H7 (cell line): ENCODE measurements around the gene RGS6. TPM values are rescaled to one million over a fixed set of nuclear protein-coding genes. Genes with fewer than 3 reads are reported as not detected.

Experiments used
- DNase-seq: peaks from one replicate; pipeline ENCODE4 v3.0.0; 2012
- H3K27me3 ChIP-seq: 2 replicates; pipeline ENCODE4 v1.6.0; 2011; ENCODE audit warnings: mild to moderate bottlenecking, low read length; ENCODE audit not compliant: control insufficient read depth, insufficient read depth
- H3K36me3 ChIP-seq: replicated peaks from 2 replicates; pipeline ENCODE4 v1.5.1; 2011; ENCODE audit warnings: low read length; ENCODE audit not compliant: control insufficient read depth, insufficient read depth
- H3K4me3 ChIP-seq: 2 replicates; pipeline ENCODE4 v1.5.1; 2011; ENCODE audit warnings: low read depth, mild to moderate bottlenecking, control low read depth, low read length, moderate library complexity; ENCODE audit not compliant: insufficient read depth
- total RNA-seq: library from RNA; depleted of rRNA; stranded (reverse); fragments of >200 nt; shearing (Covaris generic); gene quantifications from 2 replicates; pipeline ENCODE4 v1.2.3, GENCODE V29; 2014

Gene RGS6
- total RNA-seq, 1 experiment from 2014 or later = 0.87 TPM

DNA sequence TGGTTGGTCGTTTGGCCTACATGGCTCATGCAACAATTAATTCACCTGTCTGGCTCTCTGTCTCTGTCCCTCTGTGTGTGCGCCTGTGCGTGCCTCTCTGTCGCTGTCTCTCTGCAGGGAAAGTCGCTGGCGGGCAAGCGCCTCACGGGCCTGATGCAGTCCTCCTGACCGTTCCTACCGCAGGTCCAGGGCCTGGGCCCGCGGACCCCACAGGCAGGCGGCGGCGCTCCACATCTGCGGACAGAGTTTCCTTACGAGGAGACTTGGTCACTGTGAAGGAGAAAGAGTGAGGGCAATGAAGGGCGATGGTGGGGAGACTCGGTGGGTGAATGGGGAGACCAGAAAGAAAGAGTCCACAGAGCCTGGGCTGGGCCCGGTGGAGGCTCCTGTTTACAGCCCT lies 630.1 kb downstream of the RGS6 start:
- DNase-seq = no peak
- Histone ChIP-seq H3K36me3 (no peaks in the 10 kb centered on the region; the same call in 1 of the 2 replicates), H3K4me3 (no peak overlapping the region), H3K27me3 (no peaks in the 10 kb centered on the region)

DNA sequence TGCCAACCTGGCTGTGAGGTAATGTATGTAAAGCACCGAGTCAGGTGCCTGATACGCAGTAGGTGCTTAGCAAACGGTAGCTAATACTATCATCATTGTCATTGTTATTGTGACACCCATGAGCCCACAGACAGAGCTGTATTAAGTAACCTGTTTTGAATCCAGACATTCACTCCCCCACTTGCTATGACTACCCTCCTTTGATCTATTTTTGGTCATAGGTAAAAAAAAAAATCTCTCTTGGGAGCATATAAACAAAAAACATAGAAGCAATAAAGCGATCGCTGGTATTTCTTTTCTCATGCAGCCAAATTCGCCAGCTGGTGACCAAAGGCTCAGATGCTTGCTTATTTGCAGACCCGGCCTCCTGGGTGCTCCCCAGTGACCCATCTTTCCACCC lies 631.4 kb downstream of the RGS6 start:
- Histone ChIP-seq H3K27me3 (no peaks in the 10 kb centered on the region), H3K4me3 (no peak overlapping the region), H3K36me3 (no peaks in the 10 kb centered on the region; the same call in 1 of the 2 replicates)
- DNase-seq = no peak

DNA sequence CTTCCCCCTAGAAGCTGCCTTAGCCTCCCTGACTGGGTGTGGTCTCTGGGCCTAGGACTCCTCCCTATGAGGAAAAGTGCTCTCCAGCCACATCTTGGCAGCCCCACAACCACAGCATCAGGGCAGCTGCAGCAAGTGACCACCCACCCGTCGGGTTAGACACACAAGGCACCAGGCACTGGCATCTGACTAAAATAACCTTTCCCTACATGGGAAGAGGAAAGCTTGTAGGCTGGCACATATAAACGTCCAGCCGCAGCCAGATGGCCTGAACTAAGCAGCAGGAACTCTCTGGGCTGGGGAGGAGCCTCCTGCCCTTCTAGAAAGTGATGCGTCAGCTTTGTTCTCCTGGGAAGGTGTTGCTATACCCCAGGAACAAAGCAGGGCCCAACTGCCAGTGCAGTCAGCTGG lies 632.9 kb downstream of the RGS6 start:
- Histone ChIP-seq H3K36me3 (no peaks in the 10 kb centered on the region; the same call in 1 of the 2 replicates), H3K4me3 (no peak overlapping the region), H3K27me3 (no peaks in the 10 kb centered on the region)
- no peak for DNase-seq

DNA sequence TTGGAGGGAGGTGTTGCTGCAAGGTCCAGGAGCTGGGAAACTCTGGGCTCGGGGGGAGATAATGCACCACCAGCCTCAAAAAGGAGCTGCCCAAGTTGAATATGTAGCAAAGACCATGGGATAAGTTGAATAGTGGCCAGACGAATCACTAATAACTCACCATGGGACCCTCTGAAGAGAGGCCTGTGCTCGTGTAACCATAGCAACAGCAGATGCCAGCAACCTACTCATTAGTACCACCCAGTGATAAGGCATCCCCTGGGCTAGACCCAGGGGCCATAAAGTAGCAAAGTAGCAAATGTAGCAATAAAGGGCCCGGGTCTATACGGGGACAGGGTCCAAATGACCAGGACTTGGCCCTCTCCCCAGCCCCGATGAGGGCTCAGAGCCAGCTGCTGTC lies 633.7 kb downstream of the RGS6 start:
- DNase-seq = no peak
- Histone ChIP-seq H3K36me3 (no peaks in the 10 kb centered on the region; the same call in 1 of the 2 replicates), H3K27me3 (no peaks in the 10 kb centered on the region), H3K4me3 (no peak overlapping the region)

DNA sequence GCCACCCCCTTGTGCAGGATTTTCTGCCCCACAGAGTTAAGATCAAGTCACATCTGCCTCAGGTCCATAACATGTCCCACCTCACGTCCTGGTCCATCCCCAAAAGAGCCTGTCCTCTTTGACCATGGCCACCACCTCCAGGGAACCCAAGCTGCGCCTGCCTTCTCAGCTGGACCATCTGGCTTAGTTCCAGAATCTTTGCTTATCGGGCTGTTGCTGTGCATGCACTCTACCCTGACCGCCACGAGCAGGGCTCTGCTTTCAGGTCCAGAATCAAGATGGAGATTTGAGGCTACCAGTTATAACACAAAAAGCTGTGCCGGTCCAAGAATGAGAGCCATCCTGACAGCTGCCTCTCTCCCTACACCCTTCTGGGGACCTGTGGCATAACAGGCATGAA lies 635.0 kb downstream of the RGS6 start:
- no peak overlapping the region for H3K4me3 ChIP-seq
- H3K27me3 ChIP-seq = no peaks in the 10 kb centered on the region
- DNase-seq = no peak
- H3K36me3 ChIP-seq = no peaks in the 10 kb centered on the region; the same call in 1 of the 2 replicates

DNA sequence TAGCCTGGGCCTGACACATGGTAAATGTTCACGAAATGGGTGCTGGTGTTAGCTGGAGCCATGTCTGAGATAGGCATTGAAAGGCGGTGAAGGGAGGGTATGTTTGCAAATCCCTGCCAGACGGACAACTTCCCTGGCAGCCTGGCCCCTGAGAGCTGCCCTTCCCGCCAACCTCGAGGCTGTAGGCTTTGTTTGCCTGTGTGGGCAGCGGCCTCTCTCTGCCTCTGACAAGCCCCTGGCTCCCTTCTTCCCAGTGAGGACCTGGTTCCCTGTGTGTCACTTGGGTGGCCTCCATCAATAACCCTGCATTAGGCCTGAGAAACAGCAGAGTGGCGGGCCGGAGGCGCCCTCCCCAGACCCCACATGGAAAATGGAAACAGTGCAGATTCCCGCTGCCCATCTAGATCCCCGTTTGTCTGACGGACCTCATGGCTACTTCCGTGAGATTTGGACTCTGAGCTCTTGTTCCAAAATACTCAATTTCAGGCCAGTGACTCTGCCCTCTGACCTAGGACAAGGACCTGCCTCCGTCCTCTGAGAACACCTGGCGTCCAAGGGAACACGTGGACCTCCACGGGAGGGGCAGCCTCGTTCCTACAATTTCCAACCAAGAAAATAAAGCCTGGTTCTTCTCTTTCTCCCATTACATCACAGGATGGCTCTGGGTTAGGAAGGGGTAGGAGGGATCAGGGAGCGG lies 636.2 kb downstream of the RGS6 start:
- no peak overlapping the region for H3K4me3 ChIP-seq
- DNase-seq = no peak
- no peaks in the 10 kb centered on the region; the same call in 1 of the 2 replicates for H3K36me3 ChIP-seq
- no peaks in the 10 kb centered on the region for H3K27me3 ChIP-seq

DNA sequence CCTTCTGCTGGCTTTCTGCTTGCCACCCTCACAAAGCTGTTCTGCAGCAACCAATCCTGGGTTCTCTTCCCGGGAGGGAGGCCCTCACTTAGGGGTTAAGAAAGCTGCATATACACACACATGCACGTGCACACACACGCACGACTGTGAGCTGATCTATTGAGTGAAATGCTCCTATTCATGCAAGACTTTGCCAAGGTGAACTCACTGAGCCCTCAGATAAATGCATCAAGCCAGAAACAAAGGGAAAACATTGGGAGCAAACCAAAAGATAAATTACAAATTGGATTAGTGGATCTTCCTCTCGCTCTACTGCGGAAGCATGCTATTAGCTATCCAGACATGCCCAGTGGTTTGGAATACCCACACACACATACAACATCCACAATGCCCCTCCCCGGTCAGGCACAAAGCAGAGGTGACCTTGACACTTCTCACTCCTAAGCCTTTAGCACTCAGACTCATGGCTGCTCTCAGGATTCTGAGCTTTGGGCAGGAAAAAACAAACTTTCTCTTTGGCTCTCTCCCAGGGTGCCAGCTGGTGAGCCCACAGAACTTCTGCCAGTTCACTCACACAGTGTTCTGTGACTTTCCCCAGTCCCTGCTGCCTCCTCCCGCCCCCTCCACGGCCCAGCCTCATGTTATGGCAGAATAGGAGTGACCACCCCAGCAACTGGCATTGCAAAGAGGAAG lies 641.6 kb downstream of the RGS6 start:
- Histone ChIP-seq H3K36me3 (no peaks in the 10 kb centered on the region), H3K4me3 (no peak overlapping the region)
- no peak for DNase-seq

DNA sequence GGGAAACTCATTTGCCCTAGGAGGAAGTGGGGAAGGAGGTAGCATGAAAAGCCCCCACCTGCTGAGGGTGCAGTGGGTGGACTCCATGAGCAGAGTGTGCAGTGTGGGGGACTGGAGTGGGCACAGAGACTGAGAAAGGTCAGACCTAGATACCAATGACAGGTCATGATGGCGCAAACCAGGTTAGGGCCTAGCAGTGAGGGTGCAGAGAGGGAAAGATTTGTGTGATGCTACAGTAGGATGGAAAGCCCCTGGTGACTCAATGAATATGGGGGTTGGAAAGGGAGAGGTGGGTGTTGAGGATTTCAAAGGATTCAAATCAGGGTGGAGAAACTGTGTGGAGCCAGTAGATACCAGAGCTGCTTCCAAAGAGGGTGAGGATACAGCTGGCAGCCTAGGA lies 642.5 kb downstream of the RGS6 start:
- no peak overlapping the region for H3K4me3 ChIP-seq
- DNase-seq = no peak
- no peaks in the 10 kb centered on the region; the same call in 1 of the 2 replicates for H3K27me3 ChIP-seq
- H3K36me3 ChIP-seq = no peaks in the 10 kb centered on the region

More for the DNA sequence above, 641.6 kb downstream of the RGS6 start:
- no peaks in the 10 kb centered on the region; the same call in 1 of the 2 replicates for H3K27me3 ChIP-seq

DNA sequence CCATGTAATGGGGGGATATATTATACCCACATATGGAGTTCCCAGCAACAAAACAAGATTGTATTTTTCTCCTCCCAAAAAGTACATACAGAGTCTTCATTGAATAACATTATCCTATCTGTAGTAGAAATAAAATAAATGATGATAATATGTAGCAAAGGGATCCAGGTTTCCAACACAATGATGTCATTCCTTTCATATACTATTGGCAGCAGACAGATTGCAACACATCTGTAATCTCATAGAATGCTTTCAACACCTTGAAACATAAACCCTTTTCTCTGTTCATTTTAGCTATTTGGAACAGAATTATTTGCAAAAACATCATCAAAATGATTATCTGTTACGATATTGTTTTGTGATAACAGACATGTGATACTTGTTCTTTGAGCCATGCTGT lies 644.0 kb downstream of the RGS6 start:
- Histone ChIP-seq H3K36me3 (no peaks in the 10 kb centered on the region), H3K27me3 (no peaks in the 10 kb centered on the region; the same call in 1 of the 2 replicates), H3K4me3 (no peak overlapping the region)
- no peak for DNase-seq

DNA sequence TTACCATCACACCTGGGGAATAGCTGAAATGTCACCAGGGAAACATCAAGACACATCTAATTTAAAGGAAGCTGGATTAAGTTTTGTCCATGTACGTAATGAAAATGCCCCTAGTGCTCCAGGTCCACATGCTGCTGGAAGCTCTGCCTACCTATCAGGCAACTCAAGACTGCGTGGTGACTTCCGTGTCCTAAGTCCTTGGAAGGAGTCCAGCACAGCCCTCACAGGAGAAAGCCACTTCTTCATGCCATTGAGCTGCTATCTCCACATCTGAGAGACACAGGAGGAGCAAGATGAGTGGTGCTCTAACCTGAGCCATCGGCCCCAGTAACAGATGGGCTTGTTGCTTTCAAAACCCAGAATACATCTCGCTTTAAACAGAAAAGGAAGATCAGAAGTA lies 645.3 kb downstream of the RGS6 start:
- Histone ChIP-seq H3K4me3 (no peak overlapping the region), H3K27me3 (no peaks in the 10 kb centered on the region; the same call in 1 of the 2 replicates), H3K36me3 (no peaks in the 10 kb centered on the region)
- no peak for DNase-seq

DNA sequence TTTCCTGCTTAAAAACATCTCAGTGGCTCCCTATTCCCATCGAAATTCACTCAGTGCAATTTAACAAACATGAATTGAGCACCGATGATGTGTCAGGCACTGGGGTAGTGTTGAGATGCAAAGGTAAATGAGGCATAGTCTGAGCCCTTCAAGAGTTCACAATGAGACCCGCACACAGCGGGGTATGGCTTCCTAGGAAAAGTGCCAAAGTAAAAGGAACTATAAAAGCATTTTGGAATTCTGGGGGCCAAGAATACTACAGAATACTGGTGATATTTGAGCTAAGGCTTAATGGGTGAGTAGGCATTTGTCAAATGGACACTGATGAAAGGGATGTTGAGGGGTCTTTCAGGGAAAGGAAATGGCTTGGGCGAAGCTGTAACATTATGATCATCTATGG lies 646.3 kb downstream of the RGS6 start:
- DNase-seq = no peak
- no peaks in the 10 kb centered on the region; the same call in 1 of the 2 replicates for H3K27me3 ChIP-seq
- no peak overlapping the region for H3K4me3 ChIP-seq
- H3K36me3 ChIP-seq = no peaks in the 10 kb centered on the region

DNA sequence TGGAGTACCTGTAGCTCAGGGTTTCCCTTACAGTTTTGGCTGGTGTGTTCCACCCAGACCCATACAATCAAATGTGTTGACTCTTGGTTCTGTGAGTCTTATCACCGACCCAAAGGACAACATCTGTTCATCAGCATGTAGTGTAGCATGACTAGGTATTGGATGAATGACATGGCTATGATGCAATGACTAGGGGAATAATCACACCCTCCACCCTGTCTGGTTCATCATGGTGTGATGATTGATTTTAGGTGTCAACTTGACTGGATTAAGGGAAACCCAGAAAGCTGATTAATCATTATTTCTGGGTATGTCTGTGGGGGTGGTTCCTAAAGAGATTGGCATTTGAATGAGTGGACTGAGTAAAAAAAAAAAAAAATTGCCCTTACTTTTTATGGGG lies 650.4 kb downstream of the RGS6 start:
- no peak for DNase-seq

DNA sequence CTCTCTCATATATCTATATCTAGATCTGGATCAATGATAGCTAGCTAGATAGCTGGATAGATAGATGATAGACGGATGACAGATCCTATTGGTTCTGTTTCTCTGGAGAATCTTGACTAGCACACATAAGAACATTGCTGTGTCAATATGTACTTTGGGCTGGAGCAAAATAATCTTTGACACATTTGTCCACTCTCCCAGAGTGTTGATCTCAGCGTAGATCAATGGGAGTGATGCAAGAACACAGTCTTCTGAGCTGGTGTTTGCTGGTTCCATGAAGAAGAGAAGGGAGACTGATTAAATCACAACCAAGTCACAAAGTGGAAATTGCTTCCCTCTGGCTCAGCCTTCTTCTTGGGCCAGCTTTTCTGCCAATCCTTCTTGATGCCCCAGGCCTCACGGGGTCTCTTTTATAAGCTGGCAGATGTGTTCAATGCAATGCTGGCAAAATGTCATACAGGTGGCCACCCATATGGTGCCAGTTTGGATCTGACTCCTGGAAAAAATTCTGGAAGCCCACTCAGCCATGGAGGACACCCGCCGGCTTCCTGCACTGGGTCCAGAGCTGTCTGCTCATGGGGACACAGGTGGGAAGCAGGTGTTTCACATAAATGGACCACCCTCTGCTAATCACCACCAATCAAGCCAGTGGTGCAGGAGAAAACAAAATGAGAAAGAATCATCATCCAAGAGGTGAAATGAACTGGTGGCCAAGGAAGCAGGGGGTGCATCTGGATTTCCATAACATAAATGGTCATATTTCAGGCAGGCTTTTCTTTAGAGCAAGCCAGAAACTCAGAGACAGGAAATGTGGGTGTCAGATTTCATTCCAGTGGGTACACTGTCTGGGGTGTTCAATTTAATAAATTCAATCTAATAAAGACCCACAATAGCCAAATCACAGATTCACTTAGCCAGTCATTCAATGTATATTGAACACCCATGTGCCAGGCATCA lies 651.4 kb downstream of the RGS6 start:
- H3K4me3 ChIP-seq = no peak overlapping the region
- no peak for DNase-seq
- H3K27me3 ChIP-seq = no peaks in the 10 kb centered on the region; the same call in 1 of the 2 replicates
- H3K36me3 ChIP-seq = no peaks in the 10 kb centered on the region

More for the DNA sequence above, 650.4 kb downstream of the RGS6 start:
- H3K27me3 ChIP-seq = no peaks in the 10 kb centered on the region; the same call in 1 of the 2 replicates
- H3K4me3 ChIP-seq = no peak overlapping the region
- no peaks in the 10 kb centered on the region for H3K36me3 ChIP-seq

DNA sequence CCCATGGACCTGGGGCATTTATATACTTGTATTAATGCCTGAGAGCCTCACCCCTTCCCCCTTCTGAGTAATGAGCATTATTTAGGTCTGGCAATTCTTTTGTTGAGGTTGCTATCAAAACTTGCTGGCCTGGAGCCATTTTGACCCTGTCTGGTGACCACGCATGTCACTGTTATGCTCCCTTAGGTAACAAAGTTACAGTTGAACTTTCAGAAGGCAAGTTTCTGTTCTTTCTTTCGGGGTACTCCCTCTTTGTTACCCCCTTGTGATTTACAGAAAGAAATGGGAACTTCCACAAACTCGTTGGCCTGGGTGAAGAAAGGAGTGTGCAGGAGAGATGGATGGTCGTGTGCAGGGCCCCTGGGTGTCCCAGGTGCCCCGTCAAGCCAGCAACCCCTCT lies 656.3 kb downstream of the RGS6 start:
- Histone ChIP-seq H3K36me3 (no peaks in the 10 kb centered on the region), H3K27me3 (no peaks in the 10 kb centered on the region; the same call in 1 of the 2 replicates), H3K4me3 (no peak overlapping the region)
- DNase-seq = no peak
